ENCODE data around the gene TLR8. TPM values are rescaled to one million over a fixed set of nuclear protein-coding genes. Genes with fewer than 3 reads are reported as not detected.

Gene TLR8
- total and polyA plus RNA-seq, 10 of the 15 experiments (the other 5 are each of a cell fraction or from before 2014, with no cell fraction given) = 0.04 TPM; not detected in 9

GRCh38 chrX:12865359-12865758 lies 41.1 kb upstream of the TLR8 start:
- FAIRE-seq = no peak
- intact Hi-C loops (cut with micrococcal nuclease; ENCODE audit: unreplicated experiment) (loop anchor here (10.0 kb wide), 1 partner anchor 219 kb away; no protein-coding TSS in a partner anchor), in situ Hi-C loops (cut with MboI) (no loop called here)
- Histone ChIP-seq H3K4me2 (ENCODE audit: control insufficient read depth, insufficient read depth) (peak overlapping the region; percentile 33; the same call in 1 of the 2 replicates), H3K27me3 (replicated peaks in 1 of 2; ENCODE audit: control insufficient read depth in 2 of 2, insufficient read depth in 2 of 2, low read length in 1 of 2) (no peaks in the 10 kb centered on the region), H3K27ac (ENCODE audit: control insufficient read depth, insufficient read depth) (no peak overlapping the region; the same call in none of the 2 replicates), H3K79me2 (ENCODE audit: control insufficient read depth, insufficient read depth, low read length) (peaks cover 34% of the 10 kb centered on the region), H3K9ac (ENCODE audit: control insufficient read depth, insufficient read depth, low read length) (no peak overlapping the region), H3K36me3 (ENCODE audit: control insufficient read depth in 2 of 2, insufficient read depth in 2 of 2, low read length in 1 of 2) (peaks cover 0 to 3% of the 10 kb centered on the region in 2 experiments; a peak in 1 of 4 replicates), H3K4me3 (no peak overlapping the region), H3K9me3 (replicated peaks; ENCODE audit: control insufficient read depth, insufficient read depth, low read length) (no peaks in the 10 kb centered on the region; the same call in 2 of the 3 replicates), H3K4me1 (ENCODE audit: control insufficient read depth, insufficient read depth, low read length) (peaks cover 14% of the 10 kb centered on the region), H2AFZ (ENCODE audit: control insufficient read depth, low read depth, low read length) (peak overlapping the region; percentile 28), H4K20me1 (ENCODE audit: control insufficient read depth, insufficient read depth) (no peaks in the 10 kb centered on the region)
- TF ChIP-seq CREB1 (IDR thresholded peaks at IDR 0.05; ENCODE audit: low read depth) = no peak
- TF ChIP-seq HDAC2 (IDR thresholded peaks at IDR 0.05) = no peak
- TF ChIP-seq NFXL1 (IDR thresholded peaks at IDR 0.05; ENCODE audit: borderline replicate concordance) = no peak
- TF ChIP-seq ZBTB11 (CRISPR knock-in tag; IDR thresholded peaks at IDR 0.05) = no peak
- no peak for TF ChIP-seq GABPA (IDR thresholded peaks at IDR 0.05; ENCODE audit: low read depth)
- no peak for TF ChIP-seq KLF5 (IDR thresholded peaks at IDR 0.05; ENCODE audit: partially characterized antibody)
- TF ChIP-seq ZBED1 (IDR thresholded peaks at IDR 0.05; ENCODE audit: borderline replicate concordance) = no peak
- no peak for TF ChIP-seq ETV6 (conservative IDR thresholded peaks at IDR 0.05 in 1 of 2, IDR thresholded peaks at IDR 0.05 in 1 of 2; ENCODE audit: borderline replicate concordance in 1 of 2, low read depth in 1 of 2)
- TF ChIP-seq KAT2A (conservative IDR thresholded peaks at IDR 0.05; ENCODE audit: control insufficient read depth, low read depth, low read length) = no peak
- no peak for TF ChIP-seq BHLHE40 (IDR thresholded peaks at IDR 0.05; ENCODE audit: borderline replicate concordance in 1 of 2, low read depth in 2 of 2, low read length in 1 of 2)
- TF ChIP-seq ATF3 (IDR thresholded peaks at IDR 0.05; ENCODE audit: borderline replicate concordance, extremely low read depth, low read depth, low read length) = no peak
- TF ChIP-seq IRF4 (IDR thresholded peaks at IDR 0.05; ENCODE audit: low read depth, low read length) = no peak
- no peak for TF ChIP-seq E2F4 (IDR thresholded peaks at IDR 0.05; ENCODE audit: low read depth, low read length)
- ChIA-PET CTCF (interaction anchor here (0.9 to 1.4 kb wide), 5 partner anchors 13 to 51 kb away, joined by 3 to 4 read pairs (median 3); no protein-coding TSS in a partner anchor), POLR2A (interaction anchor here (0.5 to 1.3 kb wide), 3 partner anchors 10 to 141 kb away, joined by 3 read pairs; no protein-coding TSS in a partner anchor), SMC1A (ENCODE audit: uncharacterized antibody, unreplicated experiment) (interaction anchor here (1.1 to 8.0 kb wide), 4 partner anchors 11 to 51 kb away, joined by 3 to 51 read pairs (median 4); no protein-coding TSS in a partner anchor), RAD21 (ENCODE audit: unreplicated experiment) (interaction anchor here (1.1 to 1.4 kb wide), 2 partner anchors 51 to 609 kb away, joined by 3 to 5 read pairs; no protein-coding TSS in a partner anchor)
- ATAC-seq = no peak
- WGBS (ENCODE audit: insufficient coverage, insufficient replicate concordance, low lambda C conversion rate, missing lambda C conversion rate) = 59% methylated on average over 7 of the region's 7 CpGs
- no TSS peak for BruUV-seq (replicated peaks)
- DNase-seq (ENCODE audit: low read depth, low spot score) = no peak
